Peyer's patch (tissue), 4 donors: Measurements from ENCODE around the gene EPDR1. TPM values are rescaled to one million over a fixed set of nuclear protein-coding genes. Genes with fewer than 3 reads are reported as not detected.

Experiments
- DNase-seq, 3 donors: peaks; one replicate each; pipeline ENCODE4 v3.0.0-alpha.2; 2017 to 2019
- H3K27ac ChIP-seq, 4 donors: fragments of 200-600 bp; sonication (generic); one replicate each; pipeline ENCODE4 v1.5.1; 2016 to 2019
- H3K27me3 ChIP-seq, 2 donors: fragments of 200-600 bp; sonication (generic); one replicate each; pipeline ENCODE4 v1.5.1; 2019
- H3K36me3 ChIP-seq, 3 donors: fragments of 200-600 bp; sonication (generic); one replicate each; pipeline ENCODE4 v1.5.1; 2016 to 2019
- H3K4me1 ChIP-seq, 4 donors: fragments of 200-600 bp; sonication (generic); one replicate each; pipeline ENCODE4 v1.5.1; 2016 to 2019
- H3K4me3 ChIP-seq, 4 donors: fragments of 200-600 bp; sonication (generic); 1 replicate in 3 of 4; 2 replicates in 1 of 4; pipeline ENCODE4 v1.5.1; 2016 to 2019; ENCODE audit warnings: mild to moderate bottlenecking in 1 of 4
- H3K9me3 ChIP-seq, 4 donors: fragments of 200-600 bp; sonication (generic); one replicate each; pipeline ENCODE4 v1.5.1; 2016 to 2019; ENCODE audit warnings: mild to moderate bottlenecking in 1 of 4
- CTCF ChIP-seq, 6 experiments: fragments of 450-650 bp in 4 of 6; fragments of 200-600 bp in 2 of 6; sonication (generic) in 1 of 6; IDR thresholded peaks; one replicate each; pipeline ENCODE4 v1.5.1; 2017 to 2019; ENCODE audit warnings: antibody characterized with exemption in 6 of 6, mild to moderate bottlenecking in 3 of 6, moderate library complexity in 1 of 6
- POLR2A ChIP-seq, 2 donors: fragments of 450-650 bp; IDR thresholded peaks; one replicate each; pipeline ENCODE4 v1.5.1; 2017; ENCODE audit warnings: antibody characterized with exemption in 2 of 2, mild to moderate bottlenecking in 2 of 2, moderate library complexity in 2 of 2
- total RNA-seq, 4 donors: library from RNA; depleted of rRNA; stranded (reverse); fragments of >200 nt; gene quantifications; one replicate each; pipeline ENCODE4 v1.1.0, GENCODE V29; 2016

EPDR1 gene
- total RNA-seq, 4 donors from 2014 or later: 7.4 to 22.5 (median 19.7) TPM

DNA sequence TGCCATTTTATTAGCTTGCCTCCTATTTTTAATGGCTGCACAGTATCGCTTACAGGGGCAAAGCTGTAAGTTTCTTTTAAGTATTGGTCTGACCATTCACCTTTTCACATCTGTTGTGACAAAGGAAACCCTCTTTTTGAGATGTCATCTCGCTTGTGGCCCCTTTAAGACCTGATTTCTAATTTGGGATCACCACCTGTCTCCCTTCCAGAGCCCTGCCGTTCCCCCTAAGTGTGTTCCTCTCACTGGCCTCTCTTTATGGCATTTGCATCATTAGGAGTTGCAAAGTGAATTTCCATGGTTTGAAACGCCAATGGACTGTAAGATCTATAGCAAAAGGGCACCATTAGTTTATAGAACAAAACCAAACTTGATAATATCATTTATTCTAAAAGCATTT lies 1.4 kb downstream of the EPDR1 start:
- Histone ChIP-seq H3K9me3 (no peaks in the 10 kb centered on the region), H3K27me3 (no peaks in the 10 kb centered on the region), H3K27ac (no peak overlapping the region), H3K36me3 (no peaks in the 10 kb centered on the region), H3K4me3 (peak overlapping the region in 2 of 4 donors; percentile 64 to 66), H3K4me1 (peaks cover 0 to 9% (median 0%) of the 10 kb centered on the region in 4 donors)
- TF ChIP-seq CTCF (IDR thresholded peaks at IDR 0.05) (no peak), POLR2A (IDR thresholded peaks at IDR 0.05) (no peak)
- DNase-seq: no peak

- Histone ChIP-seq H3K9me3 (no peaks in the 10 kb centered on the region), H3K36me3 (no peaks in the 10 kb centered on the region), H3K4me1 (peaks cover 0 to 5% (median 0%) of the 10 kb centered on the region in 4 donors), H3K4me3 (no peak overlapping the region), H3K27ac (no peak overlapping the region), H3K27me3 (no peaks in the 10 kb centered on the region)
- no peak for TF ChIP-seq POLR2A (IDR thresholded peaks at IDR 0.05)
- TF ChIP-seq CTCF (IDR thresholded peaks at IDR 0.05): no peak
- DNase-seq: no peak
Observed at GRCh38 chr7:37923996-37924395, 3.6 kb downstream of the EPDR1 start.

DNA sequence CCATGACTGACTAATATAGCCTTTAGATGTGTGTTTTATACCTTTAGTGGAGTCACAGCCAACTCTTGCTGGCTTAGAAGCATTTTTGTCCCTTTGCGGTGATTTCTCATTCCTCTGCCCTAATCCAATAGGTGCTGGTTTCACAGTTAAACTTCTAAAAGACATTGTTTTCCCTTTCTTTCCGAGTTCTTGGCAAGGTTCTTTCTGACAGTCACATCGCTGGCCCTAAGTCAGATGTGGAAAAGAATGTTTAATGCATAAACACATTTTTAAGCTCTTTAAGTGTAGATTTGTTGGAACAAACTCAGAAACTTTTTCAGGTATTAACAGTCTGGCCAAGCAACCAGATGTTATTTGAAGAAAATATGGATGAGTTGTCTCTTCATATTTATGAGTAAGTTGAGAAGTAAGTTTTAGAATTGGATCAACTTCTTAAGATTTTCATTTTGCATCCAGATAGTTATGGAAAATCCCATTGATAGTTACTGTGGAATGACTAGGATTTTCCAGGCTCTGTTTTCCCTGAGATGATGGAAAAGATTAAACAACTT lies 4.1 kb downstream of the EPDR1 start:
- TF ChIP-seq POLR2A (IDR thresholded peaks at IDR 0.05): no peak
- no peak for TF ChIP-seq CTCF (IDR thresholded peaks at IDR 0.05)
- Histone ChIP-seq H3K36me3 (no peaks in the 10 kb centered on the region), H3K27me3 (no peaks in the 10 kb centered on the region), H3K9me3 (no peaks in the 10 kb centered on the region), H3K4me3 (no peak overlapping the region), H3K27ac (no peak overlapping the region), H3K4me1 (peaks cover 0 to 5% (median 0%) of the 10 kb centered on the region in 4 donors)
- DNase-seq: no peak

DNA sequence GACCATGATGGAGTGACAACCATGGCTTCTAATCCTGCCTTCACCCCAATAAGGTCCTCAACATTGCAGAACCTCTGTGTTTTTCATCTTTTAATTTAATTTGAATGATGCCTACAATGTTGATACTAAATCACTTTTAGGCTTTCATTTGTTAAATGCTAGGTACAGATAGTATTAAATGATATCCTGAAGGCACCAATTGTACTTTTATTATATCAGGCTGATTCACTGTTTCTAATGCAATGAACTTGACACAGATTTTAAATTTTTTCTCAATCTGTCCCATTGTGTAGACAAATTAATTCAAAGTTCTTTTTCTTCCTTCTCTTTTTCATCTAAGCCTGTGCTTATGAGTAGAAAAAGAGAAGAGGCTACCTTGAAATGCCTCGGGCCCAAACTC lies 5.2 kb downstream of the EPDR1 start:
- DNase-seq: no peak
- TF ChIP-seq CTCF (IDR thresholded peaks at IDR 0.05) (no peak), POLR2A (IDR thresholded peaks at IDR 0.05) (no peak)
- no peaks in the 10 kb centered on the region for H3K9me3 ChIP-seq
- H3K27me3 ChIP-seq: no peaks in the 10 kb centered on the region
- H3K4me3 ChIP-seq: no peak overlapping the region
- H3K36me3 ChIP-seq: no peaks in the 10 kb centered on the region
- no peaks in the 10 kb centered on the region for H3K4me1 ChIP-seq
- no peak overlapping the region for H3K27ac ChIP-seq

- TF ChIP-seq CTCF (IDR thresholded peaks at IDR 0.05): no peak
- no peak for TF ChIP-seq POLR2A (IDR thresholded peaks at IDR 0.05)
- H3K9me3 ChIP-seq: no peaks in the 10 kb centered on the region
- H3K4me3 ChIP-seq: no peak overlapping the region
- DNase-seq: no peak
- H3K4me1 ChIP-seq: no peaks in the 10 kb centered on the region
- no peaks in the 10 kb centered on the region for H3K27me3 ChIP-seq
- no peaks in the 10 kb centered on the region for H3K36me3 ChIP-seq
- H3K27ac ChIP-seq: no peak overlapping the region
Observed at GRCh38 chr7:37927773-37928444, 7.5 kb downstream of the EPDR1 start.
